GM23248 (cell line): ENCODE data around the gene ONECUT3. TPM values are rescaled to one million over a fixed set of nuclear protein-coding genes. Genes with fewer than 3 reads are reported as not detected.

Experiments
- DNase-seq: peaks from one replicate; pipeline ENCODE4 v3.0.0-alpha.2; 2015
- H2AFZ ChIP-seq: fragments of 200-600 bp; sonication (generic); 2 replicates; pipeline ENCODE4 v1.6.1; 2016; ENCODE audit warnings: antibody characterized with exemption
- H3F3A ChIP-seq: fragments of 200-600 bp; sonication (generic); 2 replicates; pipeline ENCODE4 v1.6.1; 2016; ENCODE audit warnings: mild to moderate bottlenecking, antibody characterized with exemption, mixed run types; ENCODE audit not compliant: insufficient read depth
- H3K27ac ChIP-seq: fragments of 200-600 bp; sonication (generic); 2 replicates; pipeline ENCODE4 v1.5.1; 2016; ENCODE audit warnings: mild to moderate bottlenecking
- H3K27me3 ChIP-seq: fragments of 200-600 bp; sonication (generic); replicated peaks from 2 replicates; pipeline ENCODE4 v1.6.1; 2016; ENCODE audit warnings: mild to moderate bottlenecking; ENCODE audit not compliant: insufficient read depth
- H3K36me3 ChIP-seq: fragments of 200-600 bp; sonication (generic); 2 replicates; pipeline ENCODE4 v1.6.1; 2016; ENCODE audit warnings: low read depth, mild to moderate bottlenecking
- H3K4me1 ChIP-seq: fragments of 200-600 bp; sonication (generic); 2 replicates; pipeline ENCODE4 v1.6.1; 2016; ENCODE audit warnings: mild to moderate bottlenecking; ENCODE audit not compliant: insufficient read depth
- H3K4me2 ChIP-seq: fragments of 200-600 bp; sonication (generic); one replicate; pipeline ENCODE4 v1.6.1; 2016; ENCODE audit warnings: mild to moderate bottlenecking; ENCODE audit not compliant: unreplicated experiment
- H3K4me3 ChIP-seq: fragments of 200-600 bp; sonication (generic); 2 replicates; pipeline ENCODE4 v1.5.1; 2016; ENCODE audit warnings: mild to moderate bottlenecking
- H3K79me2 ChIP-seq: fragments of 200-600 bp; sonication (generic); 2 replicates; pipeline ENCODE4 v1.6.1; 2016; ENCODE audit warnings: mild to moderate bottlenecking; ENCODE audit not compliant: insufficient read depth
- H3K9ac ChIP-seq: fragments of 200-600 bp; sonication (generic); 2 replicates; pipeline ENCODE4 v1.6.1; 2016; ENCODE audit warnings: mild to moderate bottlenecking
- H3K9me2 ChIP-seq: fragments of 200-600 bp; sonication (generic); 2 replicates; pipeline ENCODE4 v1.6.1; 2016; ENCODE audit warnings: mixed run types, mild to moderate bottlenecking, moderate library complexity; ENCODE audit not compliant: insufficient read depth
- H3K9me3 ChIP-seq: fragments of 200-600 bp; sonication (generic); one replicate; pipeline ENCODE4 v1.6.1; 2017; ENCODE audit warnings: low read depth
- H4K20me1 ChIP-seq: fragments of 200-600 bp; sonication (generic); 2 replicates; pipeline ENCODE4 v1.6.0; 2016; ENCODE audit not compliant: insufficient read depth
- EZH2 ChIP-seq: fragments of 200-600 bp; sonication (generic); IDR thresholded peaks from 2 replicates; pipeline ENCODE4 v1.6.1; 2018; ENCODE audit warnings: antibody characterized with exemption, mild to moderate bottlenecking; ENCODE audit not compliant: insufficient read depth, poor library complexity, severe bottlenecking
- EZH2phosphoT487 ChIP-seq: fragments of 200-600 bp; sonication (generic); IDR thresholded peaks from 2 replicates; pipeline ENCODE4 v1.6.1; 2018; ENCODE audit warnings: antibody characterized with exemption, moderate library complexity, mild to moderate bottlenecking, low read depth; ENCODE audit not compliant: insufficient read depth
- WGBS, 2 experiments: methylation state at CpG; one replicate each; pipeline ENCODE4 v1.1.6; 2015 to 2017; ENCODE audit warnings: low lambda C conversion rate in 2 of 2, low coverage in 1 of 2; ENCODE audit errors: missing lambda C conversion rate in 2 of 2; 5-methylcytosine and 5-hydroxymethylcytosine counted together
- in situ Hi-C: fragments of 300-500 bp; cut with MboI; formaldehyde crosslinking; loops from 2 replicates; pipeline ENCODE4 v1.15.0; 2020
- polyA plus RNA-seq: library from polyadenylated mRNA; unstranded; fragments of >200 nt; fragmentation: Nextera tagmentation; extraction: Ambion mirVana; gene quantifications from 2 replicates; pipeline ENCODE4 v1.2.1, GENCODE V29; 2016
- total RNA-seq: library from RNA; depleted of rRNA; stranded (reverse); fragments of >200 nt; shearing (Covaris generic); gene quantifications from 2 replicates; pipeline ENCODE4 v1.2.3, GENCODE V29; 2014

Gene ONECUT3
- total and polyA plus RNA-seq, 2 experiments from 2014 or later, result not detected

DNA sequence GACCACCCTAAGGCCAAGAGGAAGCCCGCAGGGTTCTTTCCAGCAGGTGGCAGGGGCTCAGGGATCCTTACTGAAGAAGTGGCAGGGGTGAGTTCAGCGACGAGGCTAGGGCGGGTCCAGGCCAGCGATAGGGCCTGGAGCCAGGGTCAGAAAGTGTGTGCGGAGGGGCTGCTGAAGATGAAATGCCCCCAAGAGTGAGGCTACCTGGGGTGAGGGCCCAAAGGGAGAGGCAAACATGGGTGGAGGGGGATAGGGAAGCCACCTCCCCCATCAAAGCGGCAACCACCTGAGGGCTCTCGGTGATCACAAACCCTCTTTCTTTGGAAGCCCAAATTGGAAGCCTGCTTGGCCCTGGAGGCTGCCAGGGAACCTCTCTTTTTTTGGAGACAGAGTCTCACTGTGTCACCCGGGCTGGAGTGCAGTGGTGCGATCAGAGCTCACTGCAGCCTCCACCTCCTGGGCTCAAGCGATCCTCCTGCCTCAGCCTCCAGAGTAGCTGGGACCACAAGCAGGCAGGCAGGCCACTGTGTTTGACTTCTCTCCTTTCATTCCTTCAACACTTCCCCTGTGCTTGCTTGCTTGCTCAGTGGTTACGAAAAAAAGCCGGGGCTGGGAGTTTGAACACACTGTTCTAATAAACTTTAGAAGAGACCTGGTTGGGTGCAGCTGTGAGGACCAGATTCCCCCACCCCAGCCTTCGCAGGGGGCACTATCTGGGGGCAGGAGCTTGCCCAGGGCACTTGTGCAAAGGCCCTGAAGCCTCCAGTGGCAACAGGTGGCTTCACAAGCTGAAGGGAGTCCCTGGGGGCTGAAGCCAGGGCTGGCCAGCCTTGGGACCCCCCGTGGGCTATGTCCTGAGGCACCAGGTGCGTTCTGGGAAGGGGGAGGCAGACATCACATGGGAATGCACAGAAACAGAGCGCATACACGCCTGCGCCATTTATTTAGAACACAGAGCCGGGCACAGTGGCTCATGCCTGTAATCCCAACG lies 60.2 kb downstream of the ONECUT3 start:
- TF ChIP-seq EZH2phosphoT487 (no peak), EZH2 (no peak)
- Histone ChIP-seq H3K79me2 (no peaks in the 10 kb centered on the region), H3F3A (no peaks in the 10 kb centered on the region), H3K4me2 (peak overlapping the region; percentile 93), H3K9ac (peak overlapping the region; percentile 68), H3K36me3 (no peaks in the 10 kb centered on the region; the same call in 1 of the 2 replicates), H4K20me1 (no peaks in the 10 kb centered on the region), H2AFZ (no peak overlapping the region), H3K4me1 (peaks cover 3% of the 10 kb centered on the region; the same call in 1 of the 2 replicates), H3K27ac (no peak overlapping the region), H3K4me3 (peak overlapping the region; percentile 77), H3K9me2 (no peaks in the 10 kb centered on the region), H3K9me3 (no peaks in the 10 kb centered on the region), H3K27me3 (no peaks in the 10 kb centered on the region)
- no peak for DNase-seq
- in situ Hi-C loops, result no loop called here
- WGBS, 2 experiments, result 68 to 73% methylated on average over 21 of the region's 21 CpGs

DNA sequence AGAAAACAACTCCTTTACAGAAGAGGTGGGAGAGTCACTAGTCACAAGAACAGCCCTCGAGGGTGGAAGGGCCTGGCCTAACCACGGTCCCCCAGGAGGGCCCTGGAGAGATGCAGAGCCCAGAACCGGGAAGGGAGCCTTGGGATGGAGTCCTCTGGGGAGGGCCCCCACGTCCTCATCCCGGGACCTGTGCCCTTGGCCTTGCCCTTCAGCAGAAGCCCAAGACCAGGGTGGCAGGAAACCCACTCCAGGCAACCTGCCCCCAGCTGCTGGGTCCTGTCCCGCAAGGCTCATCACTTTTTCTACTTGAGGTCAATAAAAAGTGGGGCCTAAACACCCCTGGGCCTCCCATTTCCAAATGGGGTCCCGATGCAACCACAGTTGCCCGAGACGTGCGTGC lies 61.1 kb downstream of the ONECUT3 start:
- Histone ChIP-seq H3K4me2 (no peak overlapping the region), H3K9me3 (no peaks in the 10 kb centered on the region), H3K36me3 (no peaks in the 10 kb centered on the region; the same call in 1 of the 2 replicates), H3K9ac (no peak overlapping the region), H3K79me2 (no peaks in the 10 kb centered on the region), H4K20me1 (no peaks in the 10 kb centered on the region), H3K27me3 (no peaks in the 10 kb centered on the region), H3K4me1 (peaks cover 3% of the 10 kb centered on the region; the same call in 1 of the 2 replicates), H3F3A (no peaks in the 10 kb centered on the region), H3K27ac (no peak overlapping the region), H3K9me2 (no peaks in the 10 kb centered on the region), H2AFZ (no peak overlapping the region), H3K4me3 (no peak overlapping the region)
- no peak for TF ChIP-seq EZH2
- no peak for TF ChIP-seq EZH2phosphoT487
- no peak for DNase-seq
- in situ Hi-C loops, result no loop called here
- 56 to 61% methylated on average over 10 of the region's 10 CpGs for WGBS, 2 experiments

DNA sequence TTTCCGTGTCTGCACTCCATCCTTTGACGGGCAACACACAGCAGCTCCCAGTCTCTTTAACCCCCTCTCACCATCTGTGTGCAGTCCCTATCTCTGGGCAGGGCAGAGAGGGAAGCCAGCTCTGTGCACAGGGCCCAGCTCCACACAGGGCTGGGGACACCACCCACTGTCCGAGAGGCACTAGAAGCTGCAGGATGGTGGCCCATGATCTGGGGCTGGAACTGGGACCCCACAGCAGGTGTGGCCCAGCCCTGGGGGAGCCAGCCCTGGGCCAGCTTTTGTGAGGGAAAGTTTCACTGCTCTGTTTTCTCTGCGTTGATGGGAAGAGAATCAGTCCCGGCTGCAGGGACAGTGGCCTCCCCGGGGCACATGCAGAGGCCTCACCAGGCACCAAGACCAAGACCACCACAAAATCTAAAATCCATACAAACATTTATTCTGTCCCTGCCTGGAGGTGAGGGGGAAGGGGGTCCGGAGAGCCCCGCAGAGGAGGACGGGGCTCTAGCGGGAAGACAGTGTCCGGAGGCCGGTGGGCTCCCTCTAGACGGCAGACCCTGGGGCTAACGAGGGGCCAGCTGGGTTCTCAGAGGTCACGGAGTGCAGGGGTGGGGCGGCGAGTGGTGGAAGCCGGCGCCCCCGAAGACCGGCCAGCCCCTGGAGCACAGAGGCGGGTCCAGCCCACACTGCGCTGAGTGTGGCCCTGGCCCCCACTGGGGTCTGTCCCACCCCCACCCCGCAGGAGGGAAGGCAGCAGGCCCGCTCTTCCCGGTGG lies 61.7 kb downstream of the ONECUT3 start:
- H3K4me1 ChIP-seq, result peaks cover 3% of the 10 kb centered on the region; the same call in 1 of the 2 replicates
- H3K4me3 ChIP-seq, result no peak overlapping the region
- TF ChIP-seq EZH2 (no peak), EZH2phosphoT487 (no peak)
- peaks cover under 1% of the 10 kb centered on the region; the same call in 1 of the 2 replicates for H3K36me3 ChIP-seq
- H3K27ac ChIP-seq, result no peak overlapping the region
- H3K79me2 ChIP-seq, result no peaks in the 10 kb centered on the region
- no peaks in the 10 kb centered on the region for H3K27me3 ChIP-seq
- H3F3A ChIP-seq, result no peaks in the 10 kb centered on the region
- no peak overlapping the region for H3K9ac ChIP-seq
- in situ Hi-C loops, result no loop called here
- DNase-seq, result no peak
- H3K4me2 ChIP-seq, result no peak overlapping the region
- H3K9me3 ChIP-seq, result no peaks in the 10 kb centered on the region
- H2AFZ ChIP-seq, result no peak overlapping the region
- no peaks in the 10 kb centered on the region for H4K20me1 ChIP-seq
- H3K9me2 ChIP-seq, result no peaks in the 10 kb centered on the region
- WGBS, 2 experiments, result 79% methylated on average over 12 to 26 of the region's 26 CpGs

DNA sequence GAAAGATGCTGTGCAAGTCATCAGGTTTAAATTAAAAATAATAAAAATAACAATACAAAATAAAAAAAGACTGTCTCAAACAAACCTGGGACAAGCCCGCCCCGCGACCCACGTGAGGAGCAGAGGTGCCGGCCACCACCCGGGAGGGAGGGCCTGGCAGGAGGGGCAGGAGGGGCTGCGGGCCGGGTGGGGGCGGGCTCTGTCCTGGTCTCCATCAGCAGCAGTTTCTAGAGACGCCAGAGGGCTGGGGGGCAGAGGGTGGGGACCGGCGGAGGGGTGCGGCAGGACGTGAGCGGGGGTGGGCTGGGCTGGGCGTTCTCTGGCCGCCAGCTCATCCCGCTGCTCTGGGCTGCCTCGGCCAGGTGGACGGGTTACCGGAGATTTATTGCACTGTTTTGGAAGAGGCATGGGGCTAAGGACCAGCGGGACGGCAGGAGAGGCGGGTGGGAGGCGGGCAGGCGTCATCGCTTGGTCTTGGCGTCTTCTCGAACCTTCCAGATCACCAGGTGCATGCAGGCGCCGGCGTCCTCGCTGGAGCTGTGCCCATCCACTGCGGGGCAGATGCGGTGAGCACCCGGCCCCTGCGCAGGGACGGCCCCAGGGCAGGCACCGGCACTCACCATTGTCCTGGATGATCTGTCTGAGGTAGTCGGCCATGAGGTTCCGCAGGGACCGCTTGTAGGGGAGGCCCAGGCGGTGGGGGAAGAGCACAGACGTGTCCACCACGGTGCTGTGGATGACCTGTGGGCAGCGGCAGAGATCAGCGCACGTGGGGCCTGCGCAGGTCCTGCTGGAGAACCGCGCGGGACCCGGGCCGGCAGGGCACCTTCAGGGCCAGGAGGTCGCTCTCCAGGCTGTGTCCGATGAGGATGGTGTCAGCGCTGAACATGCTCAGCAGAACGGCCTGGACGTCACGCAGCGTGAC lies 62.6 kb downstream of the ONECUT3 start:
- no peaks in the 10 kb centered on the region for H3F3A ChIP-seq
- in situ Hi-C loops, result no loop called here
- no peaks in the 10 kb centered on the region for H3K79me2 ChIP-seq
- H3K4me1 ChIP-seq, result peaks cover 3% of the 10 kb centered on the region; the same call in 1 of the 2 replicates
- TF ChIP-seq EZH2 (no peak), EZH2phosphoT487 (no peak)
- H3K27me3 ChIP-seq, result no peaks in the 10 kb centered on the region
- no peak for DNase-seq
- no peaks in the 10 kb centered on the region for H3K9me2 ChIP-seq
- H4K20me1 ChIP-seq, result no peaks in the 10 kb centered on the region
- H3K9me3 ChIP-seq, result no peaks in the 10 kb centered on the region
- H2AFZ ChIP-seq, result no peak overlapping the region
- H3K4me2 ChIP-seq, result no peak overlapping the region
- H3K9ac ChIP-seq, result no peak overlapping the region
- peaks cover 6% of the 10 kb centered on the region; the same call in 1 of the 2 replicates for H3K36me3 ChIP-seq
- no peak overlapping the region for H3K27ac ChIP-seq
- WGBS, 2 experiments, result 93 to 94% methylated on average over 38 to 60 of the region's 61 CpGs
- no peak overlapping the region for H3K4me3 ChIP-seq
